ENCODE results near the gene N4BP2. TPM values are rescaled to one million over a fixed set of nuclear protein-coding genes. Genes with fewer than 3 reads are reported as not detected.

N4BP2 gene
- total RNA-seq, 1 donor from 2014 or later = 11.9 TPM

DNA sequence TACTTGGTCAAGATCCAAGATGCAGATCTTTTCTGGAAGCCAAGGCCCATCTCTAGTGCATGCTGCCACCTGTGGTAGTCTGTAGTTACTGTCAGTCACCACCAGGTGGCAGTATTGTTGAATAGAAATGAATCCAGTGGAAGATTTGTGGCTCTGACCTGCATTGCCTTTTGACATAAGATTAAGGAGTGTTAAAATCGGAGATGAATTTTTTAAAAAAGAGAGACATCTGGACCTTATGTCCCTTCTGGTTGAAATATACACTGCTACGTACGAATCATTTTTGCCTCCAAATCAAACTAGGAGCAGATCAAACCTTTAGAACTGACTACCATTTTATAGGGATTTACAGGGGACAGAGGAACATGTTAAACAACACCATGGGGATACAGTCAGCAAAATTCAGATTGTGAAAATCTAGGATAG is 93.3 kb downstream of the N4BP2 start:
- no peaks in the 10 kb centered on the region for H3K27me3 ChIP-seq (ENCODE audit: control insufficient read depth, insufficient read depth, low read length)
- no peak for DNase-seq (ENCODE audit: low read depth)
- H3K36me3 ChIP-seq (ENCODE audit: control insufficient read depth, insufficient read depth, low read length) = no peaks in the 10 kb centered on the region
- TF ChIP-seq, protein P1, sequence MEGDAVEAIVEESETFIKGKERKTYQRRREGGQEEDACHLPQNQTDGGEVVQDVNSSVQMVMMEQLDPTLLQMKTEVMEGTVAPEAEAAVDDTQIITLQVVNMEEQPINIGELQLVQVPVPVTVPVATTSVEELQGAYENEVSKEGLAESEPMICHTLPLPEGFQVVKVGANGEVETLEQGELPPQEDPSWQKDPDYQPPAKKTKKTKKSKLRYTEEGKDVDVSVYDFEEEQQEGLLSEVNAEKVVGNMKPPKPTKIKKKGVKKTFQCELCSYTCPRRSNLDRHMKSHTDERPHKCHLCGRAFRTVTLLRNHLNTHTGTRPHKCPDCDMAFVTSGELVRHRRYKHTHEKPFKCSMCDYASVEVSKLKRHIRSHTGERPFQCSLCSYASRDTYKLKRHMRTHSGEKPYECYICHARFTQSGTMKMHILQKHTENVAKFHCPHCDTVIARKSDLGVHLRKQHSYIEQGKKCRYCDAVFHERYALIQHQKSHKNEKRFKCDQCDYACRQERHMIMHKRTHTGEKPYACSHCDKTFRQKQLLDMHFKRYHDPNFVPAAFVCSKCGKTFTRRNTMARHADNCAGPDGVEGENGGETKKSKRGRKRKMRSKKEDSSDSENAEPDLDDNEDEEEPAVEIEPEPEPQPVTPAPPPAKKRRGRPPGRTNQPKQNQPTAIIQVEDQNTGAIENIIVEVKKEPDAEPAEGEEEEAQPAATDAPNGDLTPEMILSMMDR (IDR thresholded peaks at IDR 0.05; ENCODE audit: insufficient read depth, low read length, poor library complexity, severe bottlenecking) = peak; percentile 66
- H3K4me3 ChIP-seq (ENCODE audit: low read depth, low read length) = no peak overlapping the region

DNA sequence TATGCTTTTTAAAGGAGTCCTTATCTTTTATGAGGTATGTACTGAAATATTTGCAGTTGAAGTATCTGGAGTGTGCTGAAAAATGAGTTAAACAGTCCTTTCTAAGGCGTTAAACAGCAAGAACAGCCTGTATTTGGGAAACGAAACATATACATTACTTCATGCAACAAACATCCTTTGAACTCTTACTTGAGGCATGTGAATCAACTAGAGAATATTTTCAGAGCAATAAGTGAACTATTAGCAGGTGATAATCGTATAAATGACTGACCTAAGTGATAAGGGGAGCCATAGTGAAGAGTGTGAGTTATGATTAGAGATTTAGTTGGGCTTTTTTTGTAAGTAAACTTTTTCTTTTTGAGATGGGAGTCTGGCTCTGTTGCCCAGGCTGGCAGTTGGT is 94.3 kb downstream of the N4BP2 start:
- no peak overlapping the region for H3K4me3 ChIP-seq (ENCODE audit: low read depth, low read length)
- no peak for DNase-seq (ENCODE audit: low read depth)
- H3K36me3 ChIP-seq (ENCODE audit: control insufficient read depth, insufficient read depth, low read length) = no peaks in the 10 kb centered on the region
- TF ChIP-seq, protein P1 (IDR thresholded peaks at IDR 0.05; ENCODE audit: insufficient read depth, low read length, poor library complexity, severe bottlenecking) = no peak
- no peaks in the 10 kb centered on the region for H3K27me3 ChIP-seq (ENCODE audit: control insufficient read depth, insufficient read depth, low read length)

DNA sequence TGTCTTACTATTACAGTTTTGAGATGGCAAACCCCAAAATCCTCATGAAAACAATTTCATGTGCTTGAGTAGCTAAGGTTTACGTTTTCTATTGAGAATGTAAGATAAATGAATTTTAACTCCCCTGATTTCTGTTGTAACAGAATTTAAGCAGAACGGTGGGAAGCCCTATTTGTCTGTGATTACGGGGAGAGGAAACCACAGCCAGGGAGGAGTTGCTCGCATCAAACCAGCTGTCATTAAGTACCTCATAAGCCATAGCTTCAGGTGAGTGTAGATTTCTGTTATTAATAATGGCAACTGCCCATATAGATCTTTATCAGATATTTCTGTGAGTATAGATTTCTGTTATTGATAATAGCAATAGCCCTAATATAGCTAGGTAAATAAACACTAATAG is 96.0 kb downstream of the N4BP2 start:
- no peaks in the 10 kb centered on the region for H3K36me3 ChIP-seq (ENCODE audit: control insufficient read depth, insufficient read depth, low read length)
- TF ChIP-seq, protein P1 (IDR thresholded peaks at IDR 0.05; ENCODE audit: insufficient read depth, low read length, poor library complexity, severe bottlenecking) = no peak
- DNase-seq (ENCODE audit: low read depth) = no peak
- H3K27me3 ChIP-seq (ENCODE audit: control insufficient read depth, insufficient read depth, low read length) = no peaks in the 10 kb centered on the region
- H3K4me3 ChIP-seq (ENCODE audit: low read depth, low read length) = no peak overlapping the region

DNA sequence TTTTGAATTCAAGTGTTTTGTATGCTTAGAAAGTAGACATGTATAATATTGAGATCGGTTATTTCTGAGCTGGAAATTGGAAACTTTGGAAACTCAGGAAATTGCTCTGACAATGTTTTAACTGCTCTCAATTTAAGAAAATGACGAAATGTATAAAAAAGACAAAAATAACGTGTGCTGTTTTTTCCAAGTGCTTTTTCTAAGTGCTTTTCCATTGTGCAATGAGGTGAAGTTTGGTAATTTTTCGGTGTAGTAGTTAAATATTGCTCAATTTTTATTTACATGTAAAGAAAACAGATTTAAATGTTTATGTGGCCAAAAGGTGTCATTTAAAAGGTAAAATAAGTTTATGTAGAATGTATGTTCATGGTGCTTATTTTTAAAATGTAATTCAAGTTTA is 100.8 kb downstream of the N4BP2 start:
- Histone ChIP-seq H3K4me3 (ENCODE audit: low read depth, low read length) (no peak overlapping the region), H3K27me3 (ENCODE audit: control insufficient read depth, insufficient read depth, low read length) (no peaks in the 10 kb centered on the region), H3K36me3 (ENCODE audit: control insufficient read depth, insufficient read depth, low read length) (no peaks in the 10 kb centered on the region)
- no peak for DNase-seq (ENCODE audit: low read depth)
- TF ChIP-seq, protein P1 (IDR thresholded peaks at IDR 0.05; ENCODE audit: insufficient read depth, low read length, poor library complexity, severe bottlenecking) = no peak

DNA sequence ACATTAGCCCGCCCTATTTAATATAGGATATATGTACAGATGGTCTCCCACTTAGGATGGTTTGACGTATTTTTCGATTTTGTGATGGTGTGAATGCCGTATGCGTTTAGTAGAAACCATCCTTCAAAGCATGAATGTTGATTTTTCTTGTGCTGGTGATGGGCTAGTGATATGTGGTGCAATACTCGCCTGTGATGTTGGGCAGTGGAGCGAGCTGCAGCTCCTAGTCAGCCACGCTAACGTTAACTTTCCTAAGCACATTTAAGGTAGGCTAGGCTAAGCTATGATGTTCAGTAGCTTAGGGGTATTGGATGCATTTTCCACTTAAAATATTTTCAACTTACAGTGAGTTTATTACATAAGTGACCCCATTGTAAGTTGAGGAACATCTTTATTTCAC is 103.6 kb downstream of the N4BP2 start:
- TF ChIP-seq, protein P1 (IDR thresholded peaks at IDR 0.05; ENCODE audit: insufficient read depth, low read length, poor library complexity, severe bottlenecking) = no peak
- Histone ChIP-seq H3K36me3 (ENCODE audit: control insufficient read depth, insufficient read depth, low read length) (no peaks in the 10 kb centered on the region), H3K27me3 (ENCODE audit: control insufficient read depth, insufficient read depth, low read length) (no peaks in the 10 kb centered on the region), H3K4me3 (ENCODE audit: low read depth, low read length) (no peak overlapping the region)
- DNase-seq (ENCODE audit: low read depth) = no peak

DNA sequence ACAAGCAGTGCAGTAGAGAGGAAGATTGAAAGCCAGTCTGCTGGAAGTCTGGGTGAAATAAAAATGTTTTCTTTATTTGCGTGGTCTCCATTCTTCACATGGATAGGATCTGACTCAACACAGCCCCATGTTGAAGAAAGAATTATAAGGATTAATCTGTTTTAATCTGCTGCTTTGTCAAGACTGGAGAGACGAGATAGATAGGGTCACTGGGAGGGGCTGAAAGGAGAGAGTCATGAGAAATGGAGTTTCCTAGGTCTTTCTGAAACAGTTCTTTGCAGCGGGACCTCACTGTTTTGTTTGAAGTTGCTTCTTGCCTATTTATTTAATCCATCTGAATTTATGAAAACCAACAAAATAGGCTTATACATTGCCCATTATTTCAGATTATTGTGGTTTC is 107.8 kb downstream of the N4BP2 start:
- Histone ChIP-seq H3K36me3 (ENCODE audit: control insufficient read depth, insufficient read depth, low read length) (no peaks in the 10 kb centered on the region), H3K27me3 (ENCODE audit: control insufficient read depth, insufficient read depth, low read length) (no peaks in the 10 kb centered on the region), H3K4me3 (ENCODE audit: low read depth, low read length) (no peak overlapping the region)
- TF ChIP-seq, protein P1 (IDR thresholded peaks at IDR 0.05; ENCODE audit: insufficient read depth, low read length, poor library complexity, severe bottlenecking) = no peak
- no peak for DNase-seq (ENCODE audit: low read depth)

All from kidney epithelial cell (primary cell).